K562 (cell line): Measurements from ENCODE around the gene LRRC8C. TPM values are rescaled to one million over a fixed set of nuclear protein-coding genes. Genes with fewer than 3 reads are reported as not detected.

Source experiments
- ATAC-seq: fragments of 200-7000 bp; cut with Tn5 transposase; 3 replicates; pipeline ENCODE4 v1.9.1; 2020; ENCODE audit warnings: moderate library complexity
- BruUV-seq: library from RNA; stranded (reverse); fragments of 400-500 nt; replicated peaks from 2 replicates; lab custom pipeline; 2021; lab: Mats Ljungman, UMichigan
- CTCF ChIA-PET: fragments of 300-600 bp; formaldehyde crosslinking; extraction: SDS; loops from one replicate; lab custom pipeline; 2021; ENCODE audit warnings: low intra/inter-chr PET ratio; lab: Yijun Ruan, JAX
- POLR2A ChIA-PET: fragments of 300-600, 350-650 bp; sonication (Branson Sonifier 250); formaldehyde crosslinking; extraction: SDS; loops from one replicate; lab custom pipeline; 2021; ENCODE audit warnings: antibody characterized with exemption, inconsistent platforms; lab: Yijun Ruan, JAX
- DNase-seq, 4 experiments: peaks; one replicate each; pipeline versions ENCODE4 v3.0.0 to v3.0.0-alpha.2; 2011 to 2018; ENCODE audit warnings: low spot score in 3 of 4, mixed read lengths in 3 of 4; ENCODE audit errors: extremely low read depth in 1 of 4
- FAIRE-seq: peaks from 2 replicates; lab custom pipeline; 2011; peaks lifted over from hg19 to GRCh38; lab: Jason Lieb, UNC
- H2AFZ ChIP-seq: 2 replicates; pipeline ENCODE4 v1.6.0; 2011; ENCODE audit warnings: low read depth, low read length, control low read depth, inconsistent platforms
- H3K27ac ChIP-seq: fragments of 200-600 bp; 3 replicates; pipeline ENCODE4 v1.8.0; 2011; ENCODE audit warnings: low read depth, mild to moderate bottlenecking, control low read depth, inconsistent platforms, low read length, moderate library complexity, mixed read lengths; ENCODE audit errors: extremely low read depth
- H3K27me3 ChIP-seq, 2 experiments: fragments of 300-600 bp in 1 of 2; 2 replicates in 1 of 2; 3 replicates in 1 of 2; pipeline versions ENCODE4 v1.6.0 to v1.8.0; 2011; ENCODE audit warnings: inconsistent platforms in 2 of 2, low read length in 2 of 2, mild to moderate bottlenecking in 1 of 2, mixed read lengths in 1 of 2, moderate library complexity in 1 of 2; ENCODE audit not compliant: control insufficient read depth in 2 of 2, insufficient read depth in 2 of 2
- H3K36me3 ChIP-seq: fragments of 300-600 bp; 3 replicates; pipeline ENCODE4 v1.8.0; 2011; ENCODE audit warnings: mild to moderate bottlenecking, low read length, inconsistent platforms; ENCODE audit not compliant: control insufficient read depth, insufficient read depth
- H3K4me1 ChIP-seq, 2 experiments: fragments of 200-600 bp in 1 of 2; replicated peaks in 1 of 2; 2 replicates in 1 of 2; 3 replicates in 1 of 2; pipeline versions ENCODE4 v1.5.1 to v1.8.0; 2011; ENCODE audit warnings: inconsistent platforms in 2 of 2, low read length in 2 of 2, mild to moderate bottlenecking in 1 of 2, mixed read lengths in 1 of 2, moderate library complexity in 1 of 2; ENCODE audit not compliant: control insufficient read depth in 2 of 2, insufficient read depth in 2 of 2
- H3K4me2 ChIP-seq: 2 replicates; pipeline ENCODE4 v1.6.1; 2011; ENCODE audit warnings: low read length, control low read depth, inconsistent platforms, mixed read lengths; ENCODE audit not compliant: insufficient read depth
- H3K4me3 ChIP-seq: fragments of 200-600 bp; sonication (generic), shearing (Covaris generic); 2 replicates; pipeline ENCODE4 v1.5.1; 2016; ENCODE audit warnings: control low read depth, inconsistent platforms
- H3K79me2 ChIP-seq: fragments of 200-600 bp; 3 replicates; pipeline ENCODE4 v1.8.0; 2011; ENCODE audit warnings: low read length, inconsistent platforms; ENCODE audit not compliant: control insufficient read depth, insufficient read depth
- H3K9ac ChIP-seq, 2 experiments: 2 replicates each; pipeline versions ENCODE4 v1.6.0 to v1.6.1; 2011; ENCODE audit warnings: low read depth in 2 of 2, low read length in 2 of 2, control low read depth in 1 of 2, inconsistent platforms in 1 of 2, mild to moderate bottlenecking in 1 of 2, mixed read lengths in 1 of 2; ENCODE audit not compliant: insufficient read depth in 1 of 2
- H3K9me1 ChIP-seq: one replicate; pipeline ENCODE4 v1.6.0; 2011; ENCODE audit warnings: inconsistent platforms, mild to moderate bottlenecking, low read length, moderate library complexity; ENCODE audit not compliant: control insufficient read depth, insufficient read depth
- H3K9me3 ChIP-seq: replicated peaks from 2 replicates; pipeline ENCODE4 v1.5.1; 2011; ENCODE audit warnings: low read depth, low read length, inconsistent platforms; ENCODE audit not compliant: control insufficient read depth, insufficient read depth
- H4K20me1 ChIP-seq: replicated peaks from 2 replicates; pipeline ENCODE4 v1.6.1; 2011; ENCODE audit warnings: low read length, inconsistent platforms, mixed read lengths; ENCODE audit not compliant: control insufficient read depth, insufficient read depth
- DPF2 ChIP-seq: fragments of 450-650 bp; IDR thresholded peaks from 2 replicates; pipeline ENCODE4 v1.6.1; 2016
- ETV1 ChIP-seq: fragments of 450-650 bp; conservative IDR thresholded peaks from 2 replicates; pipeline ENCODE4 v1.6.1; 2016; ENCODE audit warnings: missing genetic modification characterization, control low read depth, low read depth, missing compliant biosample characterization
- HSF4 ChIP-seq: fragments of 250-450 bp; sonication (Bioruptor Pico); IDR thresholded peaks from 2 replicates; pipeline ENCODE4 v2.1.2; 2022; ENCODE audit warnings: mild to moderate bottlenecking, moderate library complexity, borderline replicate concordance
- KAT7 ChIP-seq: sonication (generic); formaldehyde crosslinking; IDR thresholded peaks from 2 replicates; pipeline ENCODE4 v1.8.0; 2022; ENCODE audit warnings: missing genetic modification reagents, mild to moderate bottlenecking, borderline replicate concordance
- NFXL1 ChIP-seq: fragments of 450-650 bp; formaldehyde crosslinking; IDR thresholded peaks from 2 replicates; pipeline ENCODE4 v1.4.0; 2021; ENCODE audit warnings: mild to moderate bottlenecking
- PTBP1 ChIP-seq: fragments of 200-400 bp; formaldehyde crosslinking; IDR thresholded peaks from 2 replicates; pipeline ENCODE4 v1.6.1; 2017; ENCODE audit warnings: low read depth, low read length
- SAP30 ChIP-seq: fragments of 200-600 bp; sonication (generic); IDR thresholded peaks from 2 replicates; pipeline ENCODE4 v1.6.1; 2012; ENCODE audit warnings: borderline replicate concordance, low read depth, mild to moderate bottlenecking, moderate library complexity, low read length, control low read depth, inconsistent platforms; ENCODE audit not compliant: insufficient read depth, poor library complexity, severe bottlenecking
- SP1 ChIP-seq: sonication (generic); formaldehyde crosslinking; IDR thresholded peaks from 2 replicates; pipeline ENCODE4 v1.8.1; 2022; ENCODE audit warnings: mild to moderate bottlenecking, missing genetic modification reagents
- TEAD1 ChIP-seq, 2 experiments: fragments of 450-650 bp in 1 of 2; sonication (generic) in 1 of 2; formaldehyde crosslinking; IDR thresholded peaks; 2 replicates each; pipeline versions ENCODE4 v1.4.0 to v1.8.0; 2020 to 2022; ENCODE audit warnings: mild to moderate bottlenecking in 2 of 2, missing genetic modification reagents in 1 of 2
- ZHX1 ChIP-seq: fragments of 150-350 bp; conservative IDR thresholded peaks from 2 replicates; pipeline ENCODE4 v1.6.1; 2014; ENCODE audit warnings: low read length
- ZNF133 ChIP-seq: fragments of 250-450 bp; sonication (Bioruptor Pico); IDR thresholded peaks from 2 replicates; pipeline ENCODE4 v1.4.0; 2020; ENCODE audit warnings: mild to moderate bottlenecking
- ZNF143 ChIP-seq: sonication (generic); formaldehyde crosslinking; IDR thresholded peaks from 2 replicates; pipeline ENCODE4 v1.9.0; 2022; ENCODE audit warnings: mild to moderate bottlenecking, missing genetic modification reagents
- ZNF175 ChIP-seq: fragments of 200-800 bp; sonication (Bioruptor generic); IDR thresholded peaks from 2 replicates; pipeline ENCODE4 v1.6.1; 2016; ENCODE audit warnings: low read depth, mild to moderate bottlenecking, missing genetic modification characterization, missing compliant biosample characterization
- ZNF311 ChIP-seq: fragments of 250-450 bp; sonication (Bioruptor Pico); IDR thresholded peaks from 2 replicates; pipeline ENCODE4 v1.4.0; 2020; ENCODE audit warnings: mild to moderate bottlenecking, moderate library complexity
- ZNF398 ChIP-seq: fragments of 250-450 bp; sonication (Bioruptor Pico); IDR thresholded peaks from 2 replicates; pipeline ENCODE4 v1.8.0; 2021; ENCODE audit warnings: moderate library complexity, mild to moderate bottlenecking, inconsistent platforms
- ZNF785 ChIP-seq: fragments of 250-450 bp; sonication (Bioruptor Pico); IDR thresholded peaks from 2 replicates; pipeline ENCODE4 v1.4.0; 2020; ENCODE audit warnings: mild to moderate bottlenecking
- WGBS: fragments of 100-300 bp; shearing (Covaris generic); methylation state at CpG from one replicate; pipeline ENCODE4 v1.1.6; 2016; ENCODE audit warnings: low coverage, mixed read lengths; ENCODE audit not compliant: insufficient coverage; ENCODE audit errors: missing lambda C conversion rate; 5-methylcytosine and 5-hydroxymethylcytosine counted together
- in situ Hi-C: fragments of 300-500 bp; cut with MboI; formaldehyde crosslinking; loops from 4 replicates; pipeline ENCODE4 v1.15.0; 2018; ENCODE audit warnings: inconsistent platforms, mixed read lengths
- intact Hi-C: fragments of 100-400 bp; cut with micrococcal nuclease; formaldehyde crosslinking; loops from 2 replicates; pipeline ENCODE4 v1.14.2; 2022
- polyA plus RNA-seq, 8 experiments: library from polyadenylated mRNA; depleted of rRNA in 4 of 8; stranded (reverse) in 5 of 8; unstranded in 3 of 8; fragments of >200 nt; fragmentation: Nextera tagmentation in 2 of 8; fragmentation: Illumina TruSeq in 1 of 8; extraction: Ambion mirVana in 2 of 8; extraction: Trizol in 1 of 8; gene quantifications; 2 replicates each; pipeline versions ENCODE4 v1.2.1 to v1.2.3, GENCODE V29; 2011 to 2014; ENCODE audit warnings: inconsistent platforms in 1 of 8, missing spikeins in 1 of 8
- total RNA-seq, 7 experiments: library from RNA; depleted of rRNA in 6 of 7; stranded (reverse); fragments of >200 nt in 6 of 7; fragmentation: Illumina TruSeq in 2 of 7; extraction: Trizol in 2 of 7; gene quantifications; 2 replicates each; pipeline versions ENCODE4 v1.2.1 to v1.2.3, GENCODE V29; 2011 to 2021; ENCODE audit warnings: low replicate concordance in 1 of 7

The LRRC8C gene
- total and polyA plus RNA-seq, 9 of the 15 experiments (the other 6 are each of a cell fraction or from before 2014, with no cell fraction given): 1.00 to 12.5 (median 4.5) TPM

- TF ChIP-seq HSF4 (CRISPR knock-in tag): no peak
These were observed 56.3 kb downstream of the LRRC8C start (continued) for GRCh38 chr1:89689234-89689633.

- 71% methylated on average over 4 of the region's 4 CpGs for WGBS
- no peak for ATAC-seq
- H3K27me3 ChIP-seq: no peaks in the 10 kb centered on the region
- DNase-seq: no peak
- H2AFZ ChIP-seq: no peak overlapping the region
- no peaks in the 10 kb centered on the region for H3K79me2 ChIP-seq
- no peaks in the 10 kb centered on the region for H3K9me1 ChIP-seq
- CTCF ChIA-PET: no interaction called here
- no peak overlapping the region for H3K4me3 ChIP-seq
- POLR2A ChIA-PET: interaction anchor here (0.6 to 0.7 kb wide), 2 partner anchors 13 to 109 kb away, joined by 3 to 4 read pairs; no protein-coding TSS in a partner anchor
- in situ Hi-C loops (no loop called here), intact Hi-C loops (no loop called here)
- no peak overlapping the region for H3K27ac ChIP-seq
- no peaks in the 10 kb centered on the region for H3K9me3 ChIP-seq
- no peak overlapping the region for H3K9ac ChIP-seq
- H3K36me3 ChIP-seq: peaks cover 9% of the 10 kb centered on the region; the same call in 2 of the 3 replicates
- H3K4me1 ChIP-seq: peaks cover 0 to 13% of the 10 kb centered on the region in 2 experiments; a peak in 4 of 5 replicates
- BruUV-seq: no TSS peak
- no peak for FAIRE-seq
- H3K4me2 ChIP-seq: no peak overlapping the region
- H4K20me1 ChIP-seq: no peaks in the 10 kb centered on the region
- TF ChIP-seq ZNF175 (CRISPR knock-in tag) (no peak), SP1 (no peak), ZHX1 (no peak), TEAD1 (CRISPR knock-in tag; IDR thresholded peaks at IDR 0.05) (no peak), DPF2 (no peak), ETV1 (tag) (no peak), ZNF785 (no peak), ZNF311 (CRISPR knock-in tag) (no peak), NFXL1 (no peak), KAT7 (CRISPR knock-in tag) (no peak), SAP30 (no peak), PTBP1 (no peak), ZNF398 (CRISPR knock-in tag) (no peak), ZNF133 (CRISPR knock-in tag) (no peak), ZNF143 (CRISPR knock-in tag) (no peak)
These were observed 57.7 kb downstream of the LRRC8C start for GRCh38 chr1:89690595-89690994.
